Nephron (organoid): Measurements from ENCODE around the gene STAT4.
A peak's percentile ranks its signal among the peaks of the same experiment; 100 is the strongest.

Source experiments
- H3K27ac Mint-ChIP-seq, 3 experiments: 2 replicates each; pipeline ENCODE4 v1.8.0; 2020; ENCODE audit warnings: mixed read lengths in 3 of 3, mild to moderate bottlenecking in 2 of 3, moderate library complexity in 1 of 3
- H3K27me3 Mint-ChIP-seq: 2 replicates; pipeline ENCODE4 v1.8.0; 2021; ENCODE audit warnings: low read depth, mild to moderate bottlenecking, moderate library complexity, mixed read lengths
- H3K36me3 Mint-ChIP-seq: 2 replicates; pipeline ENCODE4 v1.8.0; 2020; ENCODE audit warnings: low read depth, mixed read lengths
- H3K4me1 Mint-ChIP-seq: 2 replicates; pipeline ENCODE4 v1.8.0; 2020; ENCODE audit warnings: mixed read lengths
- H3K4me3 Mint-ChIP-seq, 3 experiments: 2 replicates each; pipeline ENCODE4 v1.8.0; 2020; ENCODE audit warnings: mild to moderate bottlenecking in 3 of 3, mixed read lengths in 3 of 3, moderate library complexity in 2 of 3
- H3K9me3 Mint-ChIP-seq: 2 replicates; pipeline ENCODE4 v1.8.0; 2020; ENCODE audit warnings: mixed read lengths
- CTCF ChIP-seq, 3 experiments: fragments of 200-600 bp; sonication (generic); IDR thresholded peaks; one replicate each; pipeline ENCODE4 v1.5.0; 2021; ENCODE audit warnings: antibody characterized with exemption in 3 of 3; ENCODE audit not compliant: unreplicated experiment in 3 of 3

The STAT4 gene

GRCh38 chr2:191010887-191011885 is 139.6 kb downstream of the STAT4 start:
- Mint-ChIP-seq H3K9me3 (no peaks in the 10 kb centered on the region), H3K27ac (no peak overlapping the region), H3K4me1 (no peaks in the 10 kb centered on the region), H3K36me3 (peaks cover 33% of the 10 kb centered on the region), H3K27me3 (peaks cover 6% of the 10 kb centered on the region), H3K4me3 (peak overlapping the region in 1 of 3 experiments; percentile 35)
- TF ChIP-seq CTCF (IDR thresholded peaks at IDR 0.05; ENCODE audit: unreplicated experiment in 3 of 3), result no peak

GRCh38 chr2:191009541-191010374 is 141.0 kb downstream of the STAT4 start:
- Mint-ChIP-seq H3K4me1 (no peaks in the 10 kb centered on the region), H3K27me3 (no peaks in the 10 kb centered on the region), H3K36me3 (peaks cover 46% of the 10 kb centered on the region), H3K9me3 (no peaks in the 10 kb centered on the region), H3K4me3 (no peak overlapping the region), H3K27ac (no peak overlapping the region)
- no peak for TF ChIP-seq CTCF (IDR thresholded peaks at IDR 0.05; ENCODE audit: unreplicated experiment in 3 of 3)

- Mint-ChIP-seq H3K27me3 (no peaks in the 10 kb centered on the region), H3K36me3 (peaks cover 60% of the 10 kb centered on the region), H3K27ac (no peak overlapping the region), H3K9me3 (no peaks in the 10 kb centered on the region), H3K4me1 (no peaks in the 10 kb centered on the region), H3K4me3 (no peak overlapping the region)
- no peak for TF ChIP-seq CTCF (IDR thresholded peaks at IDR 0.05; ENCODE audit: unreplicated experiment in 3 of 3)
Measured at GRCh38 chr2:191008286-191008685, 142.5 kb downstream of the STAT4 start.

GRCh38 chr2:191006997-191007783 is 143.6 kb downstream of the STAT4 start:
- no peak for TF ChIP-seq CTCF (IDR thresholded peaks at IDR 0.05; ENCODE audit: unreplicated experiment in 3 of 3)
- no peak overlapping the region for H3K4me3 Mint-ChIP-seq
- peaks cover 71% of the 10 kb centered on the region for H3K36me3 Mint-ChIP-seq
- H3K9me3 Mint-ChIP-seq, result no peaks in the 10 kb centered on the region
- H3K27me3 Mint-ChIP-seq, result no peaks in the 10 kb centered on the region
- H3K27ac Mint-ChIP-seq, result no peak overlapping the region
- no peaks in the 10 kb centered on the region for H3K4me1 Mint-ChIP-seq

GRCh38 chr2:191006297-191006696 is 144.5 kb downstream of the STAT4 start:
- Mint-ChIP-seq H3K4me1 (no peaks in the 10 kb centered on the region), H3K36me3 (peaks cover 78% of the 10 kb centered on the region), H3K27me3 (no peaks in the 10 kb centered on the region), H3K4me3 (no peak overlapping the region), H3K9me3 (no peaks in the 10 kb centered on the region), H3K27ac (no peak overlapping the region)
- TF ChIP-seq CTCF (IDR thresholded peaks at IDR 0.05; ENCODE audit: unreplicated experiment in 3 of 3), result no peak
